HG03520 (cell line): Measurements from ENCODE around the gene NR4A2.

Experiments used
- ATAC-seq: cut with Tn5 transposase; IDR thresholded peaks from one replicate; pipeline ENCODE4 v1.9.1; 2021; ENCODE audit warnings: mild to moderate bottlenecking, moderate library complexity; ENCODE audit not compliant: unreplicated experiment

The NR4A2 gene

DNA sequence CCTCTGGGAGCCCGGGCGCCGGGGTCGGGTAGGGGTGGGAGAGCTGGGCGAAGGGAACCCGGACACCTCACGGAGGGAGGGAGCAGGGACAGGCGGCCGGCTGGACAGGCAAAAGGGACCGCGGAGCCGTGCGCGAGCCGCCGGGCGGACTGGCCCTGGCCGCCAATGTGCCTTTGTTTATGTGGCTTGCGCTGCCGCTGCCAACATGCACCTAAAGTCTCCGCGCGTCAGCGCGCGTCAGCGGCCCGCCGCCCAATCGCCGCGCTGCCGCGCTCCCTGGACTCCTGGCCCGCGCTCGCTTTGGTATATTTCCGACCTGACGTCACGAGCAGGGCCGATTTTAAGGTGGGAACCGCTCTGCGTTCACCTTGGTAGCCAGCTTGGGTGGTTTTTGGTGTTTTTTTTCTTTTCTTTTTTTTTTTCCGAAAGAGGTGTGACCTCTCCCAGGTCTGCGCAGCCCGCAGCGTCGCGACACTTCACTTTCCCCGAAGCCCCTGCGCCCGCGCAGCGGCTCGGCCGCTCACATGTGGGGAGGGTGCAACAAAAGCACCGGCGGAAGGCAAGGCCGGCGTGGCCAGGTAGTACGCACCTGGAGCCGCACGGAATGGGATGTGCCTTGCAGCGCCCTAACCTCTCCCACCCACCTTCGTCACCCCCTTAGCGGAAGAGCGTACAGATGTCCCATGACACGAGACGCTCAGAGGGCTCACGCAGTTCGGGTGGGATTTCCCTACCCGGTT is at the start of gene NR4A2:
NR4A2 (minus strand) TSS at position 188 of the 740 bp plus-strand sequence. CDS start 2,535 bp downstream, outside the sequence.
- peak; percentile 72 for ATAC-seq

DNA sequence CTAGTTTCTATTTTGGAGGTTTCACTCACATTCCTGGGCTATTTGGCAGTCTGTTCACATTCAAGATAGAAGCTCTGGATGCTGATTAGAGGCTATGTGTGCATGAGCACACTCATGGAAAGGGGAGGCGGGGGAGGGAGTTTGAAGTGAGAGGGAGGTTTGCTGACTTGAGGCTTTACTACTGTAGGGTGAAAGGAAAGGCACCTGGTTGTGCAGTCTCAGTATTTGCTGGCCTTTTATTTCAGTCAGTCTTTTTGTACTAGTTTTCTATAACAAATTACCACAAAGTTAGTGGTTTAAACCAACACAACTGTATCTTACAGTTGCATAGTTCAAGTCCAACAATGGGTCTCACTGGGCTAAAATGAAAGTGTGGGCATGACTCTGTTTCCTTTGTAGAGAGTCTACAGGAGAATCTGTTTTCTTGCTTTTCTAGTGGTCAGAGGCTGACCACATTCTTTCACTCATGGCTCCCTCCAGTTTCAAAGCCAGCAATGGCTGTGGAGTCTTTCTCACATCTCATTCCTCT is 47.7 kb upstream of the NR4A2 start:
- ATAC-seq = peak; percentile 83

DNA sequence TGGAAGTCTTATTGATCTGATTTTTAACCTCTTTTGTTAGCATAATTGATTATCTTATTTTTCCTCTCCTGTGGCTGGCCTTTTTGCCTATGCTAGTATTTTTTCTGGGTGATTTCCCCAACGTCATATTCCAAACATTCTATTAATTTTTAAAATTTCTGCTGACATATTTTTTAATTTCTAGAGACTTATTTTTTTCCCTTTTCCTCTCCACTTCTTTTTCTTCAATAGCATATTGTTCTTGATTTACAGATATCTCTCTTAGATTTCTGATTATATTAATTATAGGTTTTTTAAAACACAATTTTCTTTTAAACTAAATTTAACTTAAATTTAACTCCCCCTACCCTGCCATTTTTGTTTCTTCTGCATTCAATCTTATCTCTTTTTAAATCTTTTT is 47.2 kb upstream of the NR4A2 start:
- no peak for ATAC-seq

DNA sequence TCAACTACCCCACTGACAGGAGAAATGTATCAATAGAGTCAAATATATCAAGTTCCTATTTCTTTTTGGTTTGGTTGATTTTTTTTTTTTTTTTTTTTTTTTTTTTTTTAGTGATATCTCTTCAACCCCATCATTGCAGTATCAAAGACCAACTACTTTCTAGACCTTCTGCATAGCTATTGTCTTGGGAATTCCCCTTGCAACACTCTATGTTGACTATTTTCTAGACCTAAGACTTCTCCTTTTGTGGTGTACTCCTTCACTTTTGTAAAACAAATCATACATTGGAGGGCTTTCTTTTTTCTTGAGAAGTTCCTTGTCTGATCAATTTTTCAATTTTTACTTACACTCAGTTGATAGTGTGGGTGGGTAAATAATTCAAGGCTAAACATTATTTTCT is 46.5 kb upstream of the NR4A2 start:
- ATAC-seq = peak; percentile 41

DNA sequence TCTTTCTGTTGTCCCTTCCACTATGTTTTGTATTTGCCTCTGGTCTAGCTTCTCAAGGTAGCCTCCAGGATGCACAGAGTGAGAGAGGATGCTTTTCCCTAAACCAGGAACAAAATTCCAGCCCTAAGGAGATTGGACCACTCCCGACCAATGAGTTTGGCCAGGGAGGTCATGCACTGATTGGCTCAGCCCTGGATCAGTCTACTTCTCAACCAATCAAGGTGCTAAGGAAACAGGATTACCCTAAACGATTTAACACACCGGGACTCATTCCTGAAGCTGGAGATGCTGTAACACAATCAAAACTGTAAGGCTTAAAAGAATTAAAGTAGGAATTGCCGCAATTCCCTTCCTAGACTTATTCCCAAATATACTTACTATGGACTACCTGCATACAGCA is 34.2 kb upstream of the NR4A2 start:
- no peak for ATAC-seq

DNA sequence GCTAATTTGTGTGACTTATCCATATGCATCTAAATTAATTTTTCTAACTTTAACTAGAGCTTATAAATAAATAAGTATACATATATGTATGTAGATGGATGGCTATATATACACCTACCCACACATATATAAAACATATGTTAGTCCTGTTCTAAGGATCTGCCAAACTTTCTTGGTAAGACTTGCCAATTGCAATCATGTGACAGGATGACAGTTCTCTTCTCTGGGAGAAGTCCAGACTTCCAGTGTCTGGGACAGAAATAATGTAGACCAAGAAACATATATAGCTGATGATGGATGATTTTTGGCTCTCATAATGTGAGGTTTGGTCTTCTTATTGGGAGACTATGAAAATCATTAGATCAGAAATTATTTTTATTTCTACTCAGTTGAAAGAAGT is 30.6 kb upstream of the NR4A2 start:
- ATAC-seq = no peak

DNA sequence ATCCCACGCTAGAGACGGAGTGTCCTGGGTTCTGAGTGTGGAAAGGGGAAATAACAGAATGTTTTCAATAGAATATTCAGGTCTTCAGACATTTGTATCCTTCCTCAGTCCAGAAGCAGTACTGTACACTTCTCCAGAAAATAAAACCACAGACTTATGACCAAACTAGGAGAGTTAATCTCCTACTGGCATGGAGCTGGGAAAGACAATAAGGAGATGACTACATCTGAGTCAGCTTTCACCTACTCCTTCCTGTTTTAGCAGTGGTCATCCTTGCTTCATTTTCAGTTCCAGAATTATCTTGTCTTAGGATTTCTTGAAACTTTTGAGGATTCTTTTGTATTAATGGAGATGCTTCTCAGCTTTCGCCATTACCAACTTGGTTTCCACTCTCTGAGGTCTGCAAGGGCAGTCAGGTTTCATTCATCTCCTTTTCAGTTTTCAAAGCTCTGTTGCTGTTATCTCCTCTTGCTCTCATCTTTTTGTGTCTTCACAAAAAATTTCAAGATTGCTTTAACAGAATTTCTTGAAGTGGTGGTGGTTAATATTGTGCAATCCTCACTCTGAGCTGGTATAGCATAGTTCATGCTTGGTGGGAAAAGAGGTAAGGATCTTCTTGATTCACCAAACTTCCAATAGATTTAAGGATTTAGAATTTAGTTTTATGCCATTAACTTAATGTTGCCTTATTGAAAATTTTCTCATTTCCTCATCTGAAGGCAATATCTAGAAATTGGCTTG is 23.7 kb upstream of the NR4A2 start:
- no peak for ATAC-seq

DNA sequence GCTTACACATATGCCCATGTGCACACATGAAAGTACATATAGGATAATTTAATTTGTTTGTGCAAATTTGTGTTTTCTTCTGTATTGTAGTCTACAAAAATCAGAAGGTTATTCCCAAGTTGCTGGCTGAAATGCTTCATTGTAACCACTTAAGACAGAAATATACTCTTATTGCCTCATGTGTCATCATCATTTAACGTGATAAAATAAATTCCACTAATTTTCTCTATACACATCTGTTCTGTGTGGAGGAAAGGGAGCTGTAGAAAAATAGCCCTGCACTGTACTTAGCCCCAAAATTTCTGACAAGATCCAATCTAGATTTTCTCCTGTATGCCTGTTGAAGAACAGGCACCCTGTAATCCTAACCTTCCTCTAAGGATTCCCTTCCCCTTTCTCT is 20.4 kb upstream of the NR4A2 start:
- no peak for ATAC-seq

DNA sequence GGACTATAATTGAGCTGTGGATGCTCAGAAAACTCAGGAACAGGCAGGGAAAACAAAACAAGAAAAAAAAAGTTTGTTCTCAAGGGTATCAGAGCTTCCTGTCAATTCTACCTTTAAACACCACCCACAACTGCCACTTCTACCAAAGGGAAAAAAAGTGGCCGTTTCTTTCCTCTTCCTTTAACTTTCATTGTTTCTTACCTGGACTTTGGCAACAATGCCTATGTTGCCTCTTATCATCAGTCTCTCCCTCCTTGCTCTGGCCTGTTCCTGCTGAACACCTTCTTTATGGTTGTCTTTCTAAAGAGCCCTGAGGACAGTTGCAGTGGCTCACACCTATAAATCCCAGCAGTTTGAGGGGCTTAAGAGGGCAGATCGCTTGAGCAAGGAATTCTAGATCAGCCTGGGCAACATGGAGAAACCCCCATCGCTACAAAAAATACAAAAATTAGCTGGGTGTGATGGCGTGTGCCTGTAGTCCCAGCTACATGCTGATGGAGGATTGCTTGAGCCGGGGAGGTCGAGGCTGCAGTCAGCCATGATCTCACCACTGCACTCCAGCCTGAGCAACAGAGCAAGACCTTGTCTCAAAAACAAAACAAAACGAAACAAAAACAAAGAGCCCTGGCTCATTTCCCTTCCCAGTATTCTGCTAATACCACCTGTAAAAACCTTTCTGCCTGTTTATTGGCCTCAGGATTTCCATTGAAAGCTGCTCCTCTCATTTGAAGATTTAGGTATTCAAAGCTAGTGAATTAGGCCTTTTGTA is 18.0 kb upstream of the NR4A2 start:
- no peak for ATAC-seq

DNA sequence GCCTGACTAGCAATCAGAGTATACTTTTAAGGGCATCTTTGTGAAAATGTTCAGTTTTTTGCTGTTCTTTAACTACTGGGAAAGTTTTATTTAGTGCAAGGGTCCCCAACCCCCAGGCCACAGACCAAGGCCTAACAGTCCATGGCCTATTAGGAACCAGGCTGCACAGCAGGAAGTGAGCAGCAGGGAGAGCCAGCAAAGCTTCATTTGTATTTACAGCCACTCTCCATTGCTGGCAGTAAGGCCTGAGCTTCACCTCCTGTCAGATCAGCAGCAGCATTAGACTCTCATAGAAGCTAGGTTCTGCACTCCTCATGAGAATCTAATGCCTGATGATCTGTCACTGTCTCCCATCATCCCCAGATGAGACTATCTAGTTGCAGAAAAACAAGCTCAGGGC is 17.1 kb upstream of the NR4A2 start:
- no peak for ATAC-seq

DNA sequence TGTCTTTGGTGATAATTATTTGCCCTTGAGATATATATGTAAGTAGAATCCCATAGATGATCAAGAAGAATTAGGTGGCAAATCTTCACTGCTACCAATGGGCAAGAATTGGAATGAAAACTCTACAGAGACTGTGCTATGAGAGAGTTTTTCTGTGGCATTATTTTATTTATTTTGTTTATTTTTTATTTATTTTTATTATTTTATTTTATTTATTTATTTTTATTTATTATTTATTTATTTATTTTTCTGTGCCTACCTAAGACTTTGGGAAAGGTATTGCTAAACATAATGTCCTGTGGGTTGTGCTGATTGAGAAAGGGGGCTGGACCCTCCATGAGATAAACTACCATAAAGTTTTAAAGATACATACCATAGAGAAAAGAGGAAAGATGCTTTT is 16.6 kb upstream of the NR4A2 start:
- no peak for ATAC-seq

DNA sequence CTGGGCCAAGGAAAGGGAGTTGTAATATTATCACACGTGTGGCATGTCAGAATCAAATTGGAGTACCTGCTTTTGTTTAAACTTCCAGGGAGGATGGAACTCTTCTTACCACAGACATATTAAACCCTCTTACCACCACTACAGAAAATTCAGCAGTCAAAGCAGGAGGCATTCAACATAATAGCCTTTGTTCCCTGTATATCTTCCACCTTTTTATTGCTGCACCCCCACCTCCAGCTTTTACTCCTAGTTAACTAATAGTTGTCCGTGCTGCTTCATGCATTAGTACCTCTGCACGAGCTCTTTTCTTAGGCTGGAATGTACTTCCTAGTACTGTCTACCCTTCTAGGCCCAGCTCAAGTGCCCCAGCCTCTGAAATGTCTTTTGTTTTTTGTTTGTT is 14.9 kb upstream of the NR4A2 start:
- no peak for ATAC-seq

DNA sequence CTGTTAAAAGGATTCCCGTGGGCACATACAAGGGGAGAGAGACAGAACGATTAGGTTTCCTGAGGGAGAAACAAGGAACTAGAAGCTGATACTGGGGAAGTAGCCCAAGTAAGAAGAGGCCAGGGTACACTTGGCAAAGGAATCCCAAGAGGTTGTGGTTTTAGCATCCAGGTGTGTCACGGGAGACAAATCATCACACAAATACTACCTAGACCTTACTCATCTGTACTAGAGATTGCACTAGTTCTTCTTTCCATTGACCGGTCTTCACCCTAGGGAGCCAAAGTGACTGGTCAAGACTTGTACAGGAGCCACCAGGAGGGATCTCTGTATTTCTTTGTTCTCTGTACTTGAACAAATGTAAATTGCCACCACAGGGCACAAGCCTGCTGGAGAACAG is 14.2 kb upstream of the NR4A2 start:
- ATAC-seq = no peak

DNA sequence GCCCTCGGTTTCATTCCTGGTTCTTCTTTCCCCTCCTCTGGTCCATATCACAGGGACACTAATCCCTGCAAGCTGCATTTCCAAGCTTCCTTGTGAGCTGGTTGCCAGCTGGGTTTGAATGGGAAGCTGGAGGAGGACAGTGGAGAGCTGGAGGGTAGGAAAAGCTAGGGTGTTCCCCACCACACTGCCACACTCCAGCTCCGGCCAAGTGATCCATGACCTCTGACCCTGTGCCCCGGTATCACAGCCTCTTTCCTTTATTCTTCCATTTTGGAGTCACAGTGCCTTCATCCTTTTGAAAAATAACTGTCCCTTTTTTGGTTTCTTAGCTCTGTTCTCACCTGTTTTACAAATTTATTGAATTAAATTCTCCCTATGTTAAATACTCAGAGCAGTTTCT is 13.1 kb upstream of the NR4A2 start:
- no peak for ATAC-seq

DNA sequence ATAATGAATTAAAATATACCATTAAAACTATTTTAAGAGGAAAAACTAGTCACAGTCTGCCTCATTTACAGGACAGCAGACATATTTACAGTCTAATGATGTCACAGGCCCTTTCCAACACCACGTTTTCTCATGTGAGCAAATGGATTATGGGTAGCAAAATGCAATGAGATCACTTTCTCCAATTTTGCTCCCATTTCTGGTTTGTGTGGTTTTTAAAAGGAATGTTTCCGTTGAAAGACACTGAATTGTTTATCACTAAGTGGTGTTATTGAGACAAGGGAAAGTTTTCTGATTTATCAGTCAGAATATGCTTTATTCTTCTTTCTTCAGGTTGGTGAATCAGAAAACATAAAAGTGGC is 11.4 kb upstream of the NR4A2 start:
- no peak for ATAC-seq

DNA sequence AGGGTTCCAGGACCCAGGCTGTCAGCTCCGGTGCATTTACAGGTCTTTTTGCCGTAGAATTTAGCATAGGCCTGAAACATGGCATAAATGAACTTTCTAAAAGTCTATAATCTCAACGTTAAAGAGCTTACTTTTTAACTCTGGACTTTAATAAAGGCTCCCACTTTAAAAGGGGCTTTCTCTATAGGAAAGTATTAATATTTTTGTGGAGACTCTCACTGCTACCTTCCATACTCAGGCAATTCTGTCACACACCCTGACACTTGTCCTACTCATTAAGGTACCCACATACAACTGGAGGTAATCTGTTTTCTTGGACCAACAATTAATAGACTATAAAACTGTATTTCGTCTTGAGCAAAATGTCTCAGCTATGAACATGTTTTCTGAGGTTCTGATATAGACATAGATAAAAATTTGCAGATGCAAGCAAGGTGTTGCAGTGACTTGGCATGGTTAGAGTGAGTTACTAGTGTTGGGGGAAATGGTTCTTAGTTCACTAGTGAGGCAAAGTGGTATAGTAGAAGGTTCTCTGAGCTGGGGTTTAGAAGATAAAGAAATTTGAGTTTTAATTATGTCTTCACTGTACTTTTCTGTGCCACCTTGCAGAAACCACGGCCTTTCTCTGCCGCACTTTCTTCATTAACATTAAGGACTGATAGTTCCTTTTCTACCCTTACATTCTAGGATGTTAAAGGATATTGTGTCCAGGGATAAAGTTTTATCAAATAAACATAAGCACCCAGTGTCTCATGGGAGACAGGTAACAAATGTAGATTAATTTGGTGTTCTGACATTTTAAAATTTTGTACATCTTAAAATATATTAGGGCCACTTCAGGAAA is 10.8 kb upstream of the NR4A2 start:
- no peak for ATAC-seq

DNA sequence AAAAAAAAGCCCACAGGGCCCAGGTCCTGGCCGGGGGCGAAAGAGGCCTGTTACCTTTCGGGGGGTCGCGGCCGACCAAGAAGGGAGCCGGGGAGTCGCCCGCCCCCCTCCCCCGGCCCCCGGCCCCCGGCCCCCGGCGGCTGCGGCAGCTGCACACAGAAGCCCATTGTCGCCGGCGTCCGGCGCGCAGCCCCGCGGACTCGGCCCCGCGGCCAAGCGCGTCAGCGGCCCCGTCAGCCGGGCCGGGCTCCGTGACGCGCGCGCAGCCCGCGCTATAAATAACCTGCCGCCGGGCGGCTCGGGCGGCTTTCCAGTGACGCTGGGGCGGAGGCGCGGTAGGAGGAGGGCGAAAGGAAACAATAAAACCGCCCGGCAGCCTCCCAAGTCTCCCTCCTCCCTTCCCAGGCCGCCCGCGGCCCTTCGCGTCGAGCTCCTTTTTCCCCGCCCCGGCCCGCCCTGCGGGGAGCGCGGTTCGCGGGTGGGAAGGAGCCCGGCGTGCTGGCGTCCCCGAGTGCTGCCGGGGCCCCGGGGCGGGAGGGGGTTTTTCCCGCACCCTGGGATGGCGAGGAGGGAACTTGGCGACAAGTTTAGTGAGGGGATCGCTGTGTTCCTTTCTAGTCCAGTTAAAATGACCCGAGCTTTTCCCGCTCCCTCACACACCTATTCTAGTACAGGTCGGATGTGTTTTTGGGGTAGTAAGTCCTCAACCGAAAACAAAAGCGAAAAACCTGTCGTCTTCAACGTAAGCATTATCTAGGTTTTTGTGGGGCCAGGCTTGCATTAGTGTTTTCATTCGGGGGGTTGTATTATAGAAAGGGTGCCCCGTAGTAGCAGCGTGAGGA is 10.0 kb upstream of the NR4A2 start:
- peak; percentile 57 for ATAC-seq

DNA sequence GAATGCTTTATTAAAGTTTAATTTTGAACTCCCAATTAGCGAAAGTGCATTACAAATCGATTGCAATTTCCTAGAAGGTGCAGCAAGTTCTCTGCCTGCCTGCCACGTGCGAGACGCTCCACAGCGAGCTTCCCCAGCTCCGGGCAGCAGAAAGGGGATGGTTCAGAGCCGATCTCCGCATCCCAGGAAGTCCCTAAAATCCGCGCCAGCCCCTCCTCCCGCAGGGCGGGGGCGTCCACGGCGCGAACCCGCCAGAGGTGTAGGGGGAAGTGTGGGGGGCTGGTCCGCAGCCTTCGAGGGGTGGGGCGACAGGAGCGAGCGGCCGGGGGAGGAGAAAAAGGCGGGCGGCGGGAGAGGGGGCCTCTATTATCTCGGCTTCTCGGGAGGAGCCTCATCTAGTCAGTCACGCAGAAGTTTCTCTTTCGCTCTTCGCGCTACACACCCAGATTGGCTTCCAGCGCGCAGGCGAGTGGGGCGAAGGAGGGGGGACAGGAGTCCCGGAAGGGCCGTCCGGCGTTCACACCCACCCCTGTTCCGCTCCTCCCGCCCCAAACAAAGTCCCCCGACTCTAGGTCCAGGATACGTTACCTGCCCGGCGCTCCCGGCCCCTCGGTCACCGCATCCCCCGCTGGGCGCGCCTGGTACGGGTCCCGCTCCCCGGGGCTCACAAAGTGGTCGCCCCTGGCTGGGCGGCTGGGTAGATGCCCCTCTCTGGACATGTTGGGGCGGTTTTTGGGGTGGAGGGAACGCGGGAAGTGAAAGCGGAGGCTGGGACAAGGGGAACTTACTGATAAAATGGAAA is 9.1 kb upstream of the NR4A2 start:
- peak; percentile 75 for ATAC-seq
